Keratinocyte (primary cell): Measurements from ENCODE around the gene PPL. TPM values are rescaled to one million over a fixed set of nuclear protein-coding genes. Genes with fewer than 3 reads are reported as not detected.

Experiments used
- DNase-seq: peaks from one replicate; pipeline ENCODE4 v3.0.0-alpha.2; 2011; ENCODE audit warnings: low read depth, missing footprints, low spot score
- FAIRE-seq: peaks from 2 replicates; lab custom pipeline; 2011; peaks lifted over from hg19 to GRCh38; lab: Jason Lieb, UNC
- H2AFZ ChIP-seq: 2 replicates; pipeline ENCODE4 v1.6.0; 2012; ENCODE audit warnings: low read length, control low read depth, inconsistent platforms; ENCODE audit not compliant: control insufficient read depth
- H3K27ac ChIP-seq: 2 replicates; pipeline ENCODE4 v1.5.1; 2011; ENCODE audit warnings: low read length; ENCODE audit not compliant: control insufficient read depth, insufficient read depth
- H3K27me3 ChIP-seq: 3 replicates; pipeline ENCODE4 v1.6.0; 2011; ENCODE audit warnings: low read length; ENCODE audit not compliant: control insufficient read depth, insufficient read depth; ENCODE audit errors: extremely low read depth
- H3K36me3 ChIP-seq, 2 experiments: 2 replicates in 1 of 2; 3 replicates in 1 of 2; pipeline ENCODE4 v1.5.1; 2011; ENCODE audit warnings: low read length in 2 of 2, mild to moderate bottlenecking in 1 of 2; ENCODE audit not compliant: control insufficient read depth in 2 of 2, insufficient read depth in 2 of 2; ENCODE audit errors: extremely low read depth in 1 of 2
- H3K4me1 ChIP-seq: 3 replicates; pipeline ENCODE4 v1.5.1; 2011; ENCODE audit warnings: low read length; ENCODE audit not compliant: control insufficient read depth, insufficient read depth; ENCODE audit errors: extremely low read depth
- H3K4me2 ChIP-seq: 3 replicates; pipeline ENCODE4 v1.6.0; 2011; ENCODE audit warnings: low read depth, low read length; ENCODE audit not compliant: control insufficient read depth, insufficient read depth; ENCODE audit errors: extremely low read depth
- H3K4me3 ChIP-seq, 3 experiments: fragments of 200-600 bp in 1 of 3; sonication (generic) in 1 of 3; 2 replicates in 2 of 3; 3 replicates in 1 of 3; pipeline ENCODE4 v1.5.1; 2011 to 2016; ENCODE audit warnings: low read length in 3 of 3, mild to moderate bottlenecking in 3 of 3, control low read depth in 2 of 3, inconsistent platforms in 1 of 3, low read depth in 1 of 3, mixed read lengths in 1 of 3, mixed run types in 1 of 3, moderate library complexity in 1 of 3; ENCODE audit not compliant: control insufficient read depth in 2 of 3, insufficient read depth in 2 of 3; ENCODE audit errors: extremely low read depth in 1 of 3
- H3K79me2 ChIP-seq: 2 replicates; pipeline ENCODE4 v1.6.0; 2012; ENCODE audit warnings: low read length; ENCODE audit not compliant: control insufficient read depth, insufficient read depth
- H3K9ac ChIP-seq: 3 replicates; pipeline ENCODE4 v1.6.0; 2011; ENCODE audit warnings: low read length; ENCODE audit not compliant: control insufficient read depth, insufficient read depth; ENCODE audit errors: extremely low read depth
- H3K9me1 ChIP-seq: 3 replicates; pipeline ENCODE4 v1.6.0; 2011; ENCODE audit warnings: low read length; ENCODE audit not compliant: control insufficient read depth, insufficient read depth; ENCODE audit errors: extremely low read depth
- H3K9me3 ChIP-seq: 2 replicates; pipeline ENCODE4 v1.5.1; 2012; ENCODE audit warnings: low read depth, low read length; ENCODE audit not compliant: control insufficient read depth
- H4K20me1 ChIP-seq: 3 replicates; pipeline ENCODE4 v1.6.0; 2011; ENCODE audit warnings: low read length; ENCODE audit not compliant: control insufficient read depth, insufficient read depth; ENCODE audit errors: extremely low read depth
- CTCF ChIP-seq, 3 experiments: IDR thresholded peaks in 1 of 3; conservative IDR thresholded peaks in 1 of 3; optimal IDR thresholded peaks in 1 of 3; 2 replicates in 2 of 3; 3 replicates in 1 of 3; pipeline versions ENCODE3 to v1.5.1; 2011; ENCODE audit warnings: low read length in 3 of 3, mild to moderate bottlenecking in 3 of 3, moderate library complexity in 2 of 3, control low read depth in 1 of 3, inconsistent platforms in 1 of 3; ENCODE audit not compliant: insufficient read depth in 2 of 3; ENCODE audit errors: extremely low read depth in 1 of 3
- EZH2 ChIP-seq: IDR thresholded peaks from one replicate; pipeline ENCODE4 v1.6.1; 2012; ENCODE audit warnings: inconsistent platforms, mild to moderate bottlenecking, low read length, moderate library complexity
- dilution Hi-C: fragments of 300-500 bp; cut with MboI; formaldehyde crosslinking; loops from one replicate; pipeline ENCODE4 v1.7.0; 2020; ENCODE audit warnings: low sequenced_read_pairs; ENCODE audit not compliant: extremely low pct_ligation_motif_present
- polyA plus RNA-seq, 5 experiments: library from polyadenylated mRNA; depleted of rRNA in 3 of 5; stranded (reverse) in 3 of 5; stranded (forward) in 1 of 5; unstranded in 1 of 5; fragments of >200 nt; gene quantifications; 1 replicate in 1 of 5; 2 replicates in 3 of 5; 3 replicates in 1 of 5; pipeline versions ENCODE4 v1.2.1 to v1.2.3, GENCODE V29; 2011 to 2012; ENCODE audit warnings: missing spikeins in 2 of 5, low read depth in 1 of 5, low replicate concordance in 1 of 5

The PPL gene
- polyA plus RNA-seq, 1 donor (not counting 4 experiments of a cell fraction or from before 2014, with no cell fraction given): 26.6 TPM

DNA sequence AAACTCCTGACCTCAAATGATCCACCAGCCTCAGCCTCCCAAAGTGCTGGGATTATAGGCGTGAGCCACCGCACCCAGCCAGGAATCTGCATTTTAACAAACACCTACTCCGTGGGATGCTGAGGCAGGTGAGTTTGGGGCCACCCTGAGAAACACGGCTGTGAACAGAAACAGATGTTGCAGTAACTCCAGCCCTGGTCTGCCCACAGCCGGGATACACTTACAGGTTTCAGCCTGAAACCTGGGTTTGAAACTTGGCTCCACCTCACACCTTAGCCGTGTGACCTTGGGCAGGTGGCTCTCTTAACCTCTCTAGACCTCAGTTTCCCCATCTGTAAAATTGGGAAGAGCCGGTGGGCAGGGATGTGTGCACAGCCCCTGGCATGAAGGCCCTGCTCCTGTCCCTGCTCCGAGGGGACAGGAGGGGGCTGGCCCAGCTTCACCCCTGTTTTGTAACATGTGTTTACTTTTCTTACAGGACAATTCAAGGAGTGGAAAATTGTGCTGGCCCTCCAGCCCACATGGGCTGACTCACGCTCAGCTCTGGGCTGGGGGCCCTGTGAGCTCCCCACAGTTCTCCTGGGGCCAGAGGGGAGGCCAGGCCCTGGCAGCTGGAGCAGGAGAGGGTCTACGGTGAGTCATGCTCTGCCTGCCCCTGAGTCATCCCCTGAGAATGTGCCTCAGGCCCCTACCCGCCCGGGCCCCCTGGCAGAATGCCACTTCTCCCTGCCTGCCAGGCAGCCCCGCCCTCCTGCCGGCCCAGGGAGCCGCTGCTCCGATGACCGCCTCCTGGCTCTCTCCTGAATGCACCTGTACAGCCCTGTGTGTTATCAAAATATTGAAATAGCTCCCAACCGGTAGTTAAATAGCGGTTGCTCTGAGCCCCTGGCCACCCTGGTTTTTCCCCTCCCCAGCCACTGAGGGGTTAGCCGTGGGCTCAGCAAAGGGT, 7.7 kb upstream of the PPL start:
- Histone ChIP-seq H4K20me1 (no peaks in the 10 kb centered on the region), H3K79me2 (no peaks in the 10 kb centered on the region), H3K4me3 (peak overlapping the region in 1 of 3 experiments; percentile 33), H3K9me1 (no peaks in the 10 kb centered on the region), H3K36me3 (no peaks in the 10 kb centered on the region), H3K4me2 (peak overlapping the region; percentile 69), H3K9me3 (no peaks in the 10 kb centered on the region), H3K27ac (peak overlapping the region; percentile 91), H3K4me1 (peaks cover 42% of the 10 kb centered on the region), H3K27me3 (no peaks in the 10 kb centered on the region), H3K9ac (peak overlapping the region; percentile 78), H2AFZ (no peak overlapping the region)
- TF ChIP-seq EZH2 (no peak), CTCF (optimal IDR thresholded peaks at IDR 0.05 in 1 of 3, IDR thresholded peaks at IDR 0.05 in 1 of 3, conservative IDR thresholded peaks at IDR 0.05 in 1 of 3; ENCODE audit: extremely low read depth in 1 of 3, insufficient read depth in 2 of 3, low read length in 3 of 3) (no peak)
- DNase-seq: peak; percentile 92
- FAIRE-seq: peak; percentile 80
- dilution Hi-C loops: no loop called here

DNA sequence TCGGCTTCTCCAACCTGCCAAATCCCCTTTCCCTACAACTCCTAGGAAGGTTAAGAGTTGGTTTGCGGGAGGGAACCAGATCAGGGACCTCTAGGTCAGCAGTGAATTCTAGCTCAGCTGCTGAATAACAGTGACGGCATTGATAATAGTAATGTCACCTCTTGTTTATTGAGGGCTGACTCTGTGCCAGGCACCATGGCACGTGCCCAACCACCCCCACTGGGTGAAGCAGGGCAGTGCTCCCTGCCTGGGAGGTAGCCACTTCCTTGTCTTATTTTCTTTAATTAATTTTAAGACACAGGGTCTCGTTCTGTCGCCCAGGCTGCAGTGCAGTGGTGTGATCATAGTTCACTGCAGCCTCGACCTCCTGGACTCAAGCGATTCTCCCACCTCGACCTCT, 5.5 kb upstream of the PPL start:
- DNase-seq: no peak
- dilution Hi-C loops: no loop called here
- peaks cover 48% of the 10 kb centered on the region for H3K4me1 ChIP-seq
- no peaks in the 10 kb centered on the region for H3K36me3 ChIP-seq
- no peaks in the 10 kb centered on the region for H3K9me3 ChIP-seq
- H3K79me2 ChIP-seq: no peaks in the 10 kb centered on the region
- H4K20me1 ChIP-seq: no peaks in the 10 kb centered on the region
- H3K4me2 ChIP-seq: peak overlapping the region; percentile 82
- H3K27me3 ChIP-seq: no peaks in the 10 kb centered on the region
- H3K27ac ChIP-seq: peak overlapping the region; percentile 91
- no peak for TF ChIP-seq EZH2
- no peak for TF ChIP-seq CTCF (optimal IDR thresholded peaks at IDR 0.05 in 1 of 3, IDR thresholded peaks at IDR 0.05 in 1 of 3, conservative IDR thresholded peaks at IDR 0.05 in 1 of 3; ENCODE audit: extremely low read depth in 1 of 3, insufficient read depth in 2 of 3, low read length in 3 of 3)
- H3K9me1 ChIP-seq: no peaks in the 10 kb centered on the region
- FAIRE-seq: no peak
- H3K9ac ChIP-seq: peak overlapping the region; percentile 79
- H2AFZ ChIP-seq: no peak overlapping the region
- no peak overlapping the region for H3K4me3 ChIP-seq
